ENCODE measurements around the gene STK24. TPM values are rescaled to one million over a fixed set of nuclear protein-coding genes. Genes with fewer than 3 reads are reported as not detected.
"Not testable (repeated sequence)": the region's sequence is repeated elsewhere in the genome, so short reads cannot be mapped to it uniquely, and the experiment has no call there.

The STK24 gene
- total RNA-seq, 1 donor from 2014 or later, result 113 TPM

- DNase-seq (ENCODE audit: low spot score), result no peak
Observed at GRCh38 chr13:98436233-98436910, 140.5 kb downstream of the STK24 start.

GRCh38 chr13:98435376-98435775 is 141.5 kb downstream of the STK24 start:
- DNase-seq (ENCODE audit: low spot score), result no peak

GRCh38 chr13:98434060-98434459 is 142.8 kb downstream of the STK24 start:
- DNase-seq (ENCODE audit: low spot score), result no peak

- no peak for DNase-seq (ENCODE audit: low spot score)
Observed at GRCh38 chr13:98433654-98434053, 143.3 kb downstream of the STK24 start.

GRCh38 chr13:98432638-98433037 is 144.3 kb downstream of the STK24 start:
- DNase-seq (ENCODE audit: low spot score), result no peak

- DNase-seq (ENCODE audit: low spot score), result no peak
Observed at GRCh38 chr13:98429977-98430736, 146.8 kb downstream of the STK24 start.

GRCh38 chr13:98429531-98429930 is 147.4 kb downstream of the STK24 start:
- no peak for DNase-seq (ENCODE audit: low spot score)

- no peak for DNase-seq (ENCODE audit: low spot score)
Observed at GRCh38 chr13:98429081-98429480, 147.8 kb downstream of the STK24 start.

- no peak for DNase-seq (ENCODE audit: low spot score)
Observed at GRCh38 chr13:98428256-98428966, 148.5 kb downstream of the STK24 start.

- no peak for DNase-seq (ENCODE audit: low spot score)
Observed at GRCh38 chr13:98427331-98427995, 149.4 kb downstream of the STK24 start.

GRCh38 chr13:98423417-98423816 is 153.5 kb downstream of the STK24 start:
- no peak for DNase-seq (ENCODE audit: low spot score)

GRCh38 chr13:98422046-98422445 is 154.9 kb downstream of the STK24 start:
- DNase-seq (ENCODE audit: low spot score), result no peak

- no peak for DNase-seq (ENCODE audit: low spot score)
Observed at GRCh38 chr13:98420554-98421175, 156.2 kb downstream of the STK24 start.

- no peak for DNase-seq (ENCODE audit: low spot score)
Observed at GRCh38 chr13:98419786-98420553, 156.9 kb downstream of the STK24 start.

GRCh38 chr13:98416408-98416807 is 160.5 kb downstream of the STK24 start:
- peak; percentile 72 for DNase-seq (ENCODE audit: low spot score)

- no peak for DNase-seq (ENCODE audit: low spot score)
Observed at GRCh38 chr13:98415326-98416070, 161.4 kb downstream of the STK24 start.

GRCh38 chr13:98413796-98414195 is 163.1 kb downstream of the STK24 start:
- no peak for DNase-seq (ENCODE audit: low spot score)

GRCh38 chr13:98413278-98413677 is 163.6 kb downstream of the STK24 start:
- DNase-seq (ENCODE audit: low spot score), result not testable (repeated sequence)

GRCh38 chr13:98411617-98412265 is 165.2 kb downstream of the STK24 start:
- DNase-seq (ENCODE audit: low spot score), result peak; percentile 27

- no peak for DNase-seq (ENCODE audit: low spot score)
Observed at GRCh38 chr13:98411013-98411412, 165.9 kb downstream of the STK24 start.
